Measurements from ENCODE around the gene SPATA31D4.

- no peak for TF ChIP-seq EZH2 (IDR thresholded peaks at IDR 0.05)
- no peak for TF ChIP-seq POLR2AphosphoS5 (IDR thresholded peaks at IDR 0.05; ENCODE audit: borderline replicate concordance, low read depth, low read length)
These were observed 24.9 kb downstream of the SPATA31D4 start for GRCh38 chr9:81953096-81953495.
